ENCODE data around the gene RANBP2. TPM values are rescaled to one million over a fixed set of nuclear protein-coding genes. Genes with fewer than 3 reads are reported as not detected.
"Not testable (repeated sequence)": the region's sequence is repeated elsewhere in the genome, so short reads cannot be mapped to it uniquely, and the experiment has no call there.

The RANBP2 gene
- total RNA-seq, 1 donor from 2014 or later = 37.7 TPM

GRCh38 chr2:108767859-108768258 is 48.6 kb downstream of the RANBP2 start:
- not testable (repeated sequence) for DNase-seq (ENCODE audit: low spot score); ATAC-seq

GRCh38 chr2:108776475-108776874 is 57.2 kb downstream of the RANBP2 start:
- DNase-seq (ENCODE audit: low spot score) = no peak
- ATAC-seq = no peak

- ATAC-seq (no peak), DNase-seq (ENCODE audit: low spot score) (no peak)
Measured at GRCh38 chr2:108778857-108779256, 59.6 kb downstream of the RANBP2 start.

- ATAC-seq = no peak
Measured at GRCh38 chr2:108786008-108786353, 66.7 kb downstream of the RANBP2 start.

GRCh38 chr2:108786354-108787215 is 67.3 kb downstream of the RANBP2 start, which contains the start of gene CCDC138:
Gene CCDC138 (plus strand): TSS chr2:108786771. CDS start chr2:108786823, 52 bp downstream.
- peak; percentile 98 for ATAC-seq
- DNase-seq (ENCODE audit: low spot score) = peak; percentile 90

More at GRCh38 chr2:108786008-108786353, 66.7 kb downstream of the RANBP2 start:
- DNase-seq (ENCODE audit: low spot score) = no peak

- DNase-seq (ENCODE audit: low spot score) (no peak), ATAC-seq (no peak)
Measured at GRCh38 chr2:108787216-108787541, 67.9 kb downstream of the RANBP2 start.

GRCh38 chr2:108803045-108803736 is 83.9 kb downstream of the RANBP2 start:
- peak; percentile 73 for ATAC-seq

GRCh38 chr2:108805032-108805431 is 85.8 kb downstream of the RANBP2 start:
- DNase-seq (ENCODE audit: low spot score) (no peak), ATAC-seq (peak; percentile 50)

More at GRCh38 chr2:108803045-108803736, 83.9 kb downstream of the RANBP2 start:
- no peak for DNase-seq (ENCODE audit: low spot score)

- ATAC-seq (peak; percentile 67), DNase-seq (ENCODE audit: low spot score) (no peak)
Measured at GRCh38 chr2:108805782-108806181, 86.5 kb downstream of the RANBP2 start.

GRCh38 chr2:108806371-108807113 is 87.3 kb downstream of the RANBP2 start:
- no peak for DNase-seq (ENCODE audit: low spot score)

GRCh38 chr2:108809936-108810335 is 90.7 kb downstream of the RANBP2 start:
- DNase-seq (ENCODE audit: low spot score) (no peak), ATAC-seq (no peak)

More at GRCh38 chr2:108806371-108807113, 87.3 kb downstream of the RANBP2 start:
- ATAC-seq = peak; percentile 66

GRCh38 chr2:108810993-108811957 is 92.0 kb downstream of the RANBP2 start:
- no peak for DNase-seq (ENCODE audit: low spot score)
- ATAC-seq = peak; percentile 93

GRCh38 chr2:108813732-108814131 is 94.5 kb downstream of the RANBP2 start:
- ATAC-seq (no peak), DNase-seq (ENCODE audit: low spot score) (no peak)

GRCh38 chr2:108820482-108820881 is 101.2 kb downstream of the RANBP2 start:
- no peak for ATAC-seq
- DNase-seq (ENCODE audit: low spot score) = no peak

GRCh38 chr2:108823286-108823685 is 104.0 kb downstream of the RANBP2 start:
- ATAC-seq = no peak
- no peak for DNase-seq (ENCODE audit: low spot score)

- DNase-seq (ENCODE audit: low spot score) = no peak
- ATAC-seq = no peak
Measured at GRCh38 chr2:108824316-108825070, 105.2 kb downstream of the RANBP2 start.

- peak; percentile 79 for ATAC-seq
- DNase-seq (ENCODE audit: low spot score) = no peak
Measured at GRCh38 chr2:108825254-108825653, 106.0 kb downstream of the RANBP2 start.

GRCh38 chr2:108825736-108826135 is 106.5 kb downstream of the RANBP2 start:
- DNase-seq (ENCODE audit: low spot score) (no peak), ATAC-seq (no peak)

GRCh38 chr2:108829578-108830310 is 110.5 kb downstream of the RANBP2 start:
- no peak for DNase-seq (ENCODE audit: low spot score)

More at GRCh38 chr2:108829578-108830310, 110.5 kb downstream of the RANBP2 start:
- no peak for ATAC-seq

Measured in left lobe of liver (tissue), 2 donors.